CD14-positive monocyte (primary cell): ENCODE measurements around the gene IFT122. TPM values are rescaled to one million over a fixed set of nuclear protein-coding genes. Genes with fewer than 3 reads are reported as not detected.

Experiments
- DNase-seq, 3 donors: peaks; one replicate each; pipeline ENCODE4 v3.0.0-alpha.2; 2011 to 2022
- H2AFZ ChIP-seq: 2 replicates; pipeline ENCODE4 v1.6.0; 2012; ENCODE audit warnings: mild to moderate bottlenecking, low read depth, low read length, inconsistent platforms; ENCODE audit not compliant: insufficient read depth, poor library complexity, severe bottlenecking
- H3K27ac ChIP-seq, 2 donors: 1 replicate in 1 of 2; 2 replicates in 1 of 2; pipeline ENCODE4 v1.5.1; 2012 to 2013; ENCODE audit warnings: low read length in 2 of 2, control low read depth in 1 of 2, inconsistent platforms in 1 of 2, low read depth in 1 of 2, mild to moderate bottlenecking in 1 of 2
- H3K27me3 ChIP-seq, 2 donors: one replicate each; pipeline versions ENCODE4 v1.6.0 to v1.6.1; 2011 to 2013; ENCODE audit warnings: low read length in 2 of 2; ENCODE audit not compliant: control insufficient read depth in 2 of 2, insufficient read depth in 2 of 2
- H3K36me3 ChIP-seq, 2 donors: replicated peaks in 1 of 2; 1 replicate in 1 of 2; 2 replicates in 1 of 2; pipeline versions ENCODE4 v1.5.1 to v1.6.1; 2012 to 2013; ENCODE audit warnings: low read length in 2 of 2, control low read depth in 1 of 2, inconsistent platforms in 1 of 2, mild to moderate bottlenecking in 1 of 2; ENCODE audit not compliant: insufficient read depth in 2 of 2, control insufficient read depth in 1 of 2
- H3K4me1 ChIP-seq, 2 donors: 1 replicate in 1 of 2; 2 replicates in 1 of 2; pipeline versions ENCODE4 v1.5.1 to v1.6.1; 2012 to 2013; ENCODE audit warnings: low read length in 2 of 2, control low read depth in 1 of 2, inconsistent platforms in 1 of 2, mild to moderate bottlenecking in 1 of 2, moderate library complexity in 1 of 2; ENCODE audit not compliant: insufficient read depth in 2 of 2, control insufficient read depth in 1 of 2
- H3K4me2 ChIP-seq: replicated peaks from 2 replicates; pipeline ENCODE3; 2012; ENCODE audit warnings: low read length, moderate library complexity, mild to moderate bottlenecking; ENCODE audit not compliant: poor library complexity, severe bottlenecking; ENCODE audit errors: extremely low read depth
- H3K4me3 ChIP-seq, 3 experiments: fragments of 200-600 bp in 1 of 3; sonication (generic) in 1 of 3; replicated peaks in 1 of 3; 1 replicate in 2 of 3; 2 replicates in 1 of 3; pipeline ENCODE4 v1.5.1; 2011 to 2013; ENCODE audit warnings: low read length in 3 of 3, mild to moderate bottlenecking in 3 of 3, control low read depth in 2 of 3, low read depth in 2 of 3, inconsistent platforms in 1 of 3, moderate library complexity in 1 of 3
- H3K79me2 ChIP-seq: 2 replicates; pipeline ENCODE4 v1.6.0; 2012; ENCODE audit warnings: mild to moderate bottlenecking, control low read depth, inconsistent platforms, low read length, moderate library complexity; ENCODE audit not compliant: insufficient read depth
- H3K9ac ChIP-seq: 2 replicates; pipeline ENCODE4 v1.6.0; 2017; ENCODE audit warnings: low read length, mild to moderate bottlenecking; ENCODE audit not compliant: insufficient read depth, poor library complexity, severe bottlenecking
- H3K9me3 ChIP-seq, 2 donors: replicated peaks in 1 of 2; 1 replicate in 1 of 2; 2 replicates in 1 of 2; pipeline versions ENCODE4 v1.5.1 to v1.6.1; 2012 to 2013; ENCODE audit warnings: low read length in 2 of 2, control low read depth in 1 of 2; ENCODE audit not compliant: control insufficient read depth in 1 of 2, insufficient read depth in 1 of 2
- H4K20me1 ChIP-seq: 2 replicates; pipeline ENCODE4 v1.6.0; 2012; ENCODE audit warnings: mild to moderate bottlenecking, low read length, control low read depth, moderate library complexity; ENCODE audit not compliant: insufficient read depth
- H3K27ac Mint-ChIP-seq, 7 donors: one replicate each; pipeline ENCODE4 v1.8.0; 2020; ENCODE audit warnings: mild to moderate bottlenecking in 7 of 7, mixed read lengths in 7 of 7, moderate library complexity in 6 of 7, inconsistent platforms in 2 of 7
- H3K27me3 Mint-ChIP-seq, 3 donors: one replicate each; pipeline ENCODE4 v1.8.0; 2021 to 2022; ENCODE audit warnings: low read depth in 3 of 3, mild to moderate bottlenecking in 3 of 3, mixed read lengths in 3 of 3, moderate library complexity in 3 of 3, inconsistent platforms in 1 of 3
- H3K36me3 Mint-ChIP-seq, 2 donors: one replicate each; pipeline ENCODE4 v1.8.0; 2020; ENCODE audit warnings: mixed read lengths in 2 of 2, inconsistent platforms in 1 of 2, mild to moderate bottlenecking in 1 of 2
- H3K4me1 Mint-ChIP-seq: one replicate; pipeline ENCODE4 v1.8.0; 2020; ENCODE audit warnings: mild to moderate bottlenecking, mixed read lengths
- H3K4me3 Mint-ChIP-seq, 2 donors: one replicate each; pipeline ENCODE4 v1.8.0; 2020; ENCODE audit warnings: mild to moderate bottlenecking in 2 of 2, mixed read lengths in 2 of 2, moderate library complexity in 1 of 2
- H3K9me3 Mint-ChIP-seq, 7 donors: one replicate each; pipeline ENCODE4 v1.8.0; 2020 to 2022; ENCODE audit warnings: mixed read lengths in 7 of 7, mild to moderate bottlenecking in 6 of 7, moderate library complexity in 6 of 7, inconsistent platforms in 2 of 7
- CTCF ChIP-seq: fragments of 200-600 bp; IDR thresholded peaks from one replicate; pipeline ENCODE4 v1.8.0; 2022; ENCODE audit warnings: antibody characterized with exemption, mild to moderate bottlenecking
- WGBS: methylation state at CpG from one replicate; pipeline ENCODE4 v1.1.5; 2013; ENCODE audit warnings: missing lambda C conversion rate; ENCODE audit not compliant: insufficient coverage; 5-methylcytosine and 5-hydroxymethylcytosine counted together
- intact Hi-C, 2 donors: fragments of 100-400 bp; cut with micrococcal nuclease; formaldehyde crosslinking; loops; one replicate each; pipeline versions ENCODE4 v1.15.0 to v1.15.1; 2023
- polyA plus RNA-seq, 3 donors: library from polyadenylated mRNA; depleted of rRNA in 1 of 3; unstranded in 2 of 3; stranded (reverse) in 1 of 3; fragments of 300-500 nt in 2 of 3; fragments of >200 nt in 1 of 3; fragmentation: Illumina TruSeq in 2 of 3; gene quantifications; 1 replicate in 2 of 3; 2 replicates in 1 of 3; pipeline ENCODE4 v1.2.3, GENCODE V29; 2012 to 2021

Gene IFT122
- polyA plus RNA-seq, 3 donors, result 3.3 to 12.2 (median 3.6) TPM

GRCh38 chr3:129429602-129430001 lies 10.4 kb upstream of the IFT122 start:
- WGBS, result 81% methylated on average over 3 of the region's 4 CpGs
- no peak overlapping the region for H3K4me3 Mint-ChIP-seq
- H3K36me3 Mint-ChIP-seq, result peaks cover 46 to 62% of the 10 kb centered on the region in 2 donors
- no peak overlapping the region for H3K9ac ChIP-seq
- H3K4me1 ChIP-seq, result peaks cover 19 to 20% of the 10 kb centered on the region in 2 donors
- H3K9me3 ChIP-seq, result peaks cover 6 to 11% of the 10 kb centered on the region in 2 donors
- no peak overlapping the region for H2AFZ ChIP-seq
- H3K27ac Mint-ChIP-seq, result peak overlapping the region in 2 of 7 donors; percentile 50 to 82
- H3K27me3 Mint-ChIP-seq, result peaks cover 0 to 7% (median 4%) of the 10 kb centered on the region in 3 donors
- H3K27me3 ChIP-seq, result no peaks in the 10 kb centered on the region
- intact Hi-C loops, result no loop called here
- H3K4me2 ChIP-seq, result no peak overlapping the region
- peaks cover 23% of the 10 kb centered on the region for H4K20me1 ChIP-seq
- peaks cover 45 to 54% of the 10 kb centered on the region in 2 donors for H3K36me3 ChIP-seq
- no peak overlapping the region for H3K27ac ChIP-seq
- H3K4me1 Mint-ChIP-seq, result peaks cover 25% of the 10 kb centered on the region
- no peak for TF ChIP-seq CTCF
- DNase-seq, result no peak
- H3K4me3 ChIP-seq, result no peak overlapping the region
- peaks cover 18% of the 10 kb centered on the region for H3K79me2 ChIP-seq
- peaks cover 8 to 13% (median 9%) of the 10 kb centered on the region in 7 donors for H3K9me3 Mint-ChIP-seq

GRCh38 chr3:129432036-129432435 lies 8.0 kb upstream of the IFT122 start:
- H3K27me3 ChIP-seq, result no peaks in the 10 kb centered on the region
- H3K79me2 ChIP-seq, result peaks cover 42% of the 10 kb centered on the region
- Mint-ChIP-seq H3K9me3 (peaks cover 0 to 3% (median 0%) of the 10 kb centered on the region in 7 donors), H3K4me1 (peaks cover 46% of the 10 kb centered on the region), H3K27me3 (peaks cover 0 to 7% (median 4%) of the 10 kb centered on the region in 3 donors), H3K36me3 (peaks cover 63 to 76% of the 10 kb centered on the region in 2 donors), H3K4me3 (no peak overlapping the region), H3K27ac (peak overlapping the region in 2 of 7 donors; percentile 10 to 13)
- no peak for TF ChIP-seq CTCF
- no peak overlapping the region for H3K9ac ChIP-seq
- no peak for DNase-seq
- H2AFZ ChIP-seq, result no peak overlapping the region
- peaks cover 63 to 78% of the 10 kb centered on the region in 2 donors for H3K36me3 ChIP-seq
- peaks cover 36 to 45% of the 10 kb centered on the region in 2 donors for H3K4me1 ChIP-seq
- H3K27ac ChIP-seq, result no peak overlapping the region
- intact Hi-C loops, result no loop called here
- no peaks in the 10 kb centered on the region for H3K9me3 ChIP-seq
- 0% methylated on average over 1 of the region's 7 CpGs for WGBS
- H4K20me1 ChIP-seq, result peaks cover 44% of the 10 kb centered on the region
- no peak overlapping the region for H3K4me2 ChIP-seq
- no peak overlapping the region for H3K4me3 ChIP-seq
